MV-4-11 (cell line): ENCODE measurements around the gene C6orf62.
A peak's percentile ranks its signal among the peaks of the same experiment; 100 is the strongest.
"Not testable (repeated sequence)": the region's sequence is repeated elsewhere in the genome, so short reads cannot be mapped to it uniquely, and the experiment has no call there.

ENCODE experiments used
- DNase-seq: peaks from one replicate; lab custom pipeline; 2025; lab: John Stamatoyannopoulos, UW

C6orf62 gene

GRCh38 chr6:24699521-24700359 is 19.2 kb downstream of the C6orf62 start:
- no peak for DNase-seq

DNA sequence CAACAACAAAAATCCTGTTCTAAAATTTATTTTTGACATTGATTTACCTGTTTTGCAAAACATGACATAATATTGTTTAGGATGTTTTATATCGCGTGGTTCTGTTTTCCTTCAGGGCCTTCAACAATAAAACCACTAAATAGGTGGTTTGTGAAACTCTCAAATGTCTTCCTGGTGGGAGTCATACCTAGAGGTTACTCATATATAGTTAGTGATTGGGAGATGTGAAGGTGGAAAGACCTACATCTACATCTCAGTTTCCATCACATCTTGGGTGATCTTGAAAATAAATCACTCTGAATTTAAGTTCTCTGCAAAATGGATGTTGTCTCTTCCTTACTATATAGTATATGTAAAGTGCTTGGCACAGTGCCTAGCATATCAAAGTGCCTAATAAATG is 22.9 kb downstream of the C6orf62 start:
- no peak for DNase-seq

DNA sequence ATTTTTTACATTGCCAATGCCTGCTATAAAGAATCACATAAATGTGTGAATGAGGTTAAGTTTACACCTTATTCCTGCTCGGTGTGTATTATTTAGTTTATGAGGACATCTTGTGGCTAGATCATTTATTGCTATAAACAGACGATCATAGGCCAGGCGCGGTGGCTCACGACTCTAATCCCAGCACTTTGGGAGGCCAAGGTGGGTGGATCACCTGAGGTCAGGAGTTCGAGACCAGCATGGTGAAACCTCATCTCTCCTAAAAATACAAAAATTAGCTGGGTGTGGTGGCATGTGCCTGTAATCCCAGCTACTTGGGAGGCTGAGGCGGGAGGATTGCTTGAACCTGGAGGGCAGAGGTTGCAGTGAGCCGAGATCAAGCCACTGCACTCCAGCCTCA is 23.3 kb downstream of the C6orf62 start:
- peak; percentile 12 for DNase-seq

DNA sequence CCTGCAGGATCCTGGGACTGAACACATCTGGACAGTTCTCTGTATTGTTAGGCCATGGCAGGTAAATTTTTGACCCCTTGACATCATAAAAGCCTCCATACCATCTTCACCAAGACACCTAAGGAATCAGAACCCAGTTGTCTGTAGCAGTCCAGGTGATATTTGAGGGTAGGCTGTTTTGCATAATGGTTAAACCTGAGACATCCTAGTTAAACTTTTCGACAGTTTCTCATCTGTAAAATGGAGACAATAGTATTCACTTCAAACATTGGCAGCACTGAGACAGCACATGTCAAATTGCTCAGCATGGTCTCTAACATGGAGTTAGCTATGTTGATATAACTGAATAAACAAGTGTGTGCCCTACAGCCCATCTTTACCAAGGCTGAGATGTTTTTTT is 24.8 kb downstream of the C6orf62 start:
- DNase-seq: no peak

- DNase-seq: no peak
Measured at GRCh38 chr6:24692848-24693592, 25.9 kb downstream of the C6orf62 start.

DNA sequence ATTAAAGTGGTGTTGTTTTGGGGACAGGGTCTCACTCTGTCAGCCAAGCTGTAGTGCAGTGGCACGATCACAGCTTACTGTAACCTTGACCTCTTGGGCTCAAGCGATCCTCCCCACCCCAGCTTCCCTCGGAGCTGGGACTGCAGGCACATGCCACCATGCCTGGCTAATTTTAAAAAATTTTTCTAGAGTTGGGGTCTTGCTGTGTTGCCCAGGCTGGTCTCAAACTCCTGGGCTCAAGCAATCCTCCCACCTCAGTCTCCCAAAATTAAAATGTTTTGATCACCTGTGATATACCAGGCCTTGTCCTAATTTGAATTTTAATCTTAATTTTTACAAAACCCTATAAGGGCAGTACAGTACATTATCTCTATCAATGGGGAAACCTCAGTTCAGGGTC is 26.5 kb downstream of the C6orf62 start:
- no peak for DNase-seq

- DNase-seq: no peak
Measured at GRCh38 chr6:24692003-24692402, 27.0 kb downstream of the C6orf62 start.

DNA sequence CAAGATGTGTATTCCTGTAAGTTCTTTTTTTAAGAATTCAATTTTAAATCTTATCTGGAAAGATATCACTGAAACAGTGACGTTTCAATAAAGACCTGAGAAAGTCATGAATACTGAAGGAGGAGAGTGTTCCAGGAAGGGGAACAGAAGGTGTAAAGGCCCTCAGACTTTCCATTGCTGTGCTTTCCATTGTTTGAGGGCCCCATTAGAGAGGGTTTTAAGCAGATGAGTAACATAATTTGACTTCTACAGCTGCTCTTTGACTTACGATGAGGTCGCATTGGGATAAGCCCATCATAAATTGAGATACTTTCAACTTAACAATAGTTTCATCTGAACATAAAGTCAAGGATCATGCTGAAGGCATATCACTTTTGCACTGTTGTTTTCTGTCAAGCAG is 27.4 kb downstream of the C6orf62 start:
- no peak for DNase-seq

- DNase-seq: no peak
Measured at GRCh38 chr6:24690593-24690992, 28.4 kb downstream of the C6orf62 start.

- DNase-seq: no peak
Measured at GRCh38 chr6:24689964-24690363, 29.0 kb downstream of the C6orf62 start.

- DNase-seq: no peak
Measured at GRCh38 chr6:24686946-24687345, 32.0 kb downstream of the C6orf62 start.

- DNase-seq: no peak
Measured at GRCh38 chr6:24686408-24686807, 32.5 kb downstream of the C6orf62 start.

DNA sequence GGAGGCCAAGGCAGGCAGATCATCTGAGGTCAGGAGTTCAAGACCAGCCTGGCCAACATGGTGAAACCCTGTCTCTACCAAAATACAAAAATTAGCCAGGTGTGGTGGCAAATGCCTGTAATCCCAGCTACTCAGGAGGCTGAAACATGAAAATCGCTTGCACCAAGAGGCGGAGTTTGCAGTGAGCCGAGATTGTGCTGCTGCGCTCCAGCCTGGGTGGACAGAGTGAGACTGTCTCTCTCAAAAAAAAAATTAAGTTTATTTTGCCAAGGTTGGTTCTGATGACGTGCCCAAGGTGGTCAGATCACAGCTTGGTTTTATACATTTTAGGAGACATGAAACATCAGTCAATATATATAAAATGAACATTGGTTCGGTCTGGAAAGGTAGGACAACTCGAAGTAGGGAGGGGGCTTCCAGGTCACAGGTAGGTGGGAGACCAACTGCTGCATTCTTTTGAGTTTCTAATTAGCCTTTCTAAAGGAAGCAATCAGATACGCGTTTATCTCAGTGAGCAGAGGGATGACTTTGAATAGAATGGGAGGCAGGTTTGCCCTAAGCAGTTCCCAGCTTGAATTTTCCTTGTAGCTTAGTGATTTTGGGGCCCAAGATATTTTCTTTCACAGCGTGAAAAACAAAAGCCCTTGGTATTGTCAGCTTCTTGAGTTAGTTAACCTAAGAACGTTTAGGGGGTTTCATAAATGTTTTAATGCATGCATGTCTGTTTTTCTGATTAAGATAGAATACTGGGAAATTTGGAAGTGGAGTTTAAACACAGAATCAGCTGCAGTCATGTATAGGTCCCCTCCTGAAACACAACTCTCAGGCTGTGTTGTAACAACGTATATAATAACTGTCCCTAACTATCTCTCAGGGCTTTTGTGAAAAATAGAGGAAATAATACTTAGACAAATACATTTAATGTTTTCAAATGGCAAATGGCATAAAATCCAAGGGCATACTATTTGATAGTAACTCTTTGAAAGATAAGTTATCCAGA is 35.4 kb downstream of the C6orf62 start:
- DNase-seq: no peak

GRCh38 chr6:24680582-24680981 is 38.4 kb downstream of the C6orf62 start:
- DNase-seq: no peak

DNA sequence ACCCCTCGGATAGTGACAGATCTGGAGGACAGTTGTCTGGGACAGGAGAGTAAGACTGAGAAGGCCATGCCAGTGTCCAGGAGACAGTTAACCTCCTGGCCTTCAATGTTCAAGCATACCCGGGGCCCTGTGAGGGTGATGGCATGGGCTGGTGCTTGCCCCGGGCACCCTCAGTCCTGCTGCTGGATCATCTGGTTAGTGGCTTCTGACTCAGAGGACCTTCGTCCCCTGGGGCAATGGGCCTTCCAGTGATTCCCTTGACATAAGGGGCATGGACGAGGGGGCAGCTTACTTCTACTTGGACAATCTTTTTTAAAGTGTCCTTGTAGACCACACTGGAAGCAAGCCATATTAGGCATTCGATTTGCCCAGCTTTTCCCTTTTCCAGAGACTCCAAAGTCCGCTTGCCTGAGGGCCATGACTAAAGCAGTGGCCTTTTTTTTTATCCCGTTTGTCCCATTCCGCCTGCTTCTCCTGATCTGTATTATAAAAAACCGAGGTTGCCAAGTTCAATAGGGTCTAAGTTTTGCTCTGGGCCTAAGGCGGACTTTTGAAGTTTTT is 40.1 kb downstream of the C6orf62 start:
- DNase-seq: not testable (repeated sequence)

DNA sequence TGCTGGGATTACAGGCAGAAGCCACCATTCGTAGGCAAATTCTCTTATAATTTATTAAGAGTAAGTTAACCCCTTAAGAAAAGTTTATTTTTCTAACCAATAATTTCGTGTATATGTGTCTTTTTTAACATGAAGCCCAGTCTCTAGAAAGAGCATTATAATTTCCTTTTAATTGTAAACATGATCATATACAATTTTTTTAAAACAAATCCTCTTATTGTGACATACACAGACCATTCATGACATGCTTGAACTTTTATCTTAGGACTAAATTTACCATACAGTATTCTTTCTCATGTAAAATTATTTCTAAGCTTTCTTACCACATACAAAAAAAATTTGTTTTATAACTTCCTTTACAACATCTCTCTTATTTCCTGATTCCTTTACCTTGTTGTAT is 45.3 kb downstream of the C6orf62 start:
- peak; percentile 15 for DNase-seq

- no peak for DNase-seq
Measured at GRCh38 chr6:24672620-24673182, 46.3 kb downstream of the C6orf62 start.

- not testable (repeated sequence) for DNase-seq
Measured at GRCh38 chr6:24671077-24671476, 47.9 kb downstream of the C6orf62 start.

DNA sequence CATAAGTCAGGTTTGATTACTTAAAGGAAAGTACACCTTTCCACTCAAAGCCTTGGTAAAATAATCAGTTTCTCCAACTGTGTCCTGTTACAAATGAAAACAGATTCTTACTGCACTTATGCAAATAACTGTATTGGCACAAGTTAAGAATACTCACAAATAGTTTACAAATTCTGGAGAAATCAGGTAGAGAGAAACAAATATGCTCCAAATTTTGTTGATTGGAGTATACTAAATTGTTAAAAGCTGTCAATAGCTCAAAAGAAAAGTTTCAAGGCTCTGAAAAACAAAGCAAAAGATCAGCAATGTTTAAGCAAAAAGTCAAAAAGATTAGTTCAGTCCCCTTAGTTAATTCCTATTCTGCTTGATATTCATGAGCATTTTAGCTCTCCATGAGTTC is 48.5 kb downstream of the C6orf62 start:
- DNase-seq: peak; percentile 12

- DNase-seq: no peak
Measured at GRCh38 chr6:24668997-24669361, 50.0 kb downstream of the C6orf62 start.
